GM13976 (cell line): ENCODE results near the gene LRP1B.

ENCODE experiments used
- DNase-seq: peaks from one replicate; pipeline ENCODE4 v3.0.0; 2012; ENCODE audit warnings: low spot score
- in situ Hi-C: fragments of 300-500 bp; cut with MboI; formaldehyde crosslinking; loops from one replicate; pipeline ENCODE4 v1.12.0; 2022; ENCODE audit warnings: low sequenced_read_pairs, mixed read lengths, inconsistent platforms; ENCODE audit not compliant: unreplicated experiment
- TF ChIP-seq, protein P1 (sequence below): IDR thresholded peaks from 2 replicates; pipeline ENCODE4 v1.5.1; 2012; ENCODE audit warnings: borderline replicate concordance, mild to moderate bottlenecking; ENCODE audit not compliant: insufficient read depth; ENCODE audit errors: extremely low read depth, missing control alignments, control extremely low read depth

The LRP1B gene

DNA sequence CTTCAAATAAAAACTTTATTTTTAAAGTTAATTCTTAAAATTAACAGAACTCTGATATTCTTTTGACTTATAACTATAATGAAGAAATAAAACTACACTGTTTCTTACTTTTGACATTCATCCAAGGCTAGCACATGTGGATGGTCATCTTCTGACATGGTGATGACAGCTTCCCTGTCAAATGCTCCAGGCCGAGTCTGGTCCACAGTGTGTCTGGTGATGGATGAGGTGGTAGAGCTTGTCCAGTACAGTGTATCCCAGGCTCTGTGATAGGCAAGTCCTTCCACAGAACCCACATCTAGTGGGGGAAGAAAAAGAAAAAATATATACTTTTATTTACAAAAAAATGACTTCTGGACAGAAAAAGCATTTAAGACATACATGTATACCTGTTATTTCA is 1529.5 kb downstream of the LRP1B start:
- DNase-seq = no peak
- TF ChIP-seq, protein P1, sequence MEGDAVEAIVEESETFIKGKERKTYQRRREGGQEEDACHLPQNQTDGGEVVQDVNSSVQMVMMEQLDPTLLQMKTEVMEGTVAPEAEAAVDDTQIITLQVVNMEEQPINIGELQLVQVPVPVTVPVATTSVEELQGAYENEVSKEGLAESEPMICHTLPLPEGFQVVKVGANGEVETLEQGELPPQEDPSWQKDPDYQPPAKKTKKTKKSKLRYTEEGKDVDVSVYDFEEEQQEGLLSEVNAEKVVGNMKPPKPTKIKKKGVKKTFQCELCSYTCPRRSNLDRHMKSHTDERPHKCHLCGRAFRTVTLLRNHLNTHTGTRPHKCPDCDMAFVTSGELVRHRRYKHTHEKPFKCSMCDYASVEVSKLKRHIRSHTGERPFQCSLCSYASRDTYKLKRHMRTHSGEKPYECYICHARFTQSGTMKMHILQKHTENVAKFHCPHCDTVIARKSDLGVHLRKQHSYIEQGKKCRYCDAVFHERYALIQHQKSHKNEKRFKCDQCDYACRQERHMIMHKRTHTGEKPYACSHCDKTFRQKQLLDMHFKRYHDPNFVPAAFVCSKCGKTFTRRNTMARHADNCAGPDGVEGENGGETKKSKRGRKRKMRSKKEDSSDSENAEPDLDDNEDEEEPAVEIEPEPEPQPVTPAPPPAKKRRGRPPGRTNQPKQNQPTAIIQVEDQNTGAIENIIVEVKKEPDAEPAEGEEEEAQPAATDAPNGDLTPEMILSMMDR = no peak
- in situ Hi-C loops = no loop called here

GRCh38 chr2:140600116-140600515 is 1530.7 kb downstream of the LRP1B start:
- in situ Hi-C loops = no loop called here
- TF ChIP-seq, protein P1 = no peak
- DNase-seq = no peak

- no peak for DNase-seq
- TF ChIP-seq, protein P1 = no peak
- in situ Hi-C loops = no loop called here
These were observed 1533.0 kb downstream of the LRP1B start for GRCh38 chr2:140597836-140598235.

DNA sequence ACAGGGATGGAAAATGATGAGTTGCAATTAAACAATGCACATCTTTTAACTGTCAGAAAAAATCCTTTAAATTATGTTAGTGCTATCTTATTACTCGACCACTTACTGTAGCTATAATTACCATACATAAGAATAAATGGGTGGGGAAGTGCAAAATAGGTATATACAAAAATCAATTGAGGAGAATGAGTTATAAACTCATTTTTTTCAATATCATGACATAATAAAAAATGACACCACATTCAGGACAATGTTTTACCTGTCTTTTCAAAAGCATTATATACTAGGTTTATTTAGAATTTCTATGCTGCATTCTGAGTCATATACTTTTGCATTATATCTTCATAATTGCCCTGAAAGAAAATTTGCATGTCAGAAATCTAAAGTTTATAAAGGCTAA is 1533.6 kb downstream of the LRP1B start:
- in situ Hi-C loops = no loop called here
- no peak for DNase-seq
- TF ChIP-seq, protein P1 = no peak

GRCh38 chr2:140596447-140596846 is 1534.4 kb downstream of the LRP1B start:
- TF ChIP-seq, protein P1 = no peak
- DNase-seq = no peak
- in situ Hi-C loops = no loop called here

DNA sequence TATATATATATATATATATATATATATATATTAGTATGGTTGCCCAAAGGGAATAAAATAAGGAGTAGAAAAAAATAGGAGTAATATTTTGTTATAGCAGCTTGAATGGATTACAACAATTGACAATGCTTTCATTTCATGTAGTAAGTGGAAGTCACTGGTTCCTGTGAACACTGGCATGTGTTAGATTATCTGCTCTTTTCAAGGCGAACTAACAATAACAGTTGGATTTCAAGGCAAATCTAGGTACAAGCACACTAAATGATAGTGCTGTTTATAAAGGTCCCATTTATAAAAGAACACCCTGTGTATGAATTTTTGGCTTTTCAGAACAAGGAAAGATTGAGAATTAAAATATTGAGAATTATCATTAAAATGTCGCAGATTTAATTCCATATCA is 1535.7 kb downstream of the LRP1B start:
- in situ Hi-C loops = no loop called here
- no peak for DNase-seq
- TF ChIP-seq, protein P1 = no peak

DNA sequence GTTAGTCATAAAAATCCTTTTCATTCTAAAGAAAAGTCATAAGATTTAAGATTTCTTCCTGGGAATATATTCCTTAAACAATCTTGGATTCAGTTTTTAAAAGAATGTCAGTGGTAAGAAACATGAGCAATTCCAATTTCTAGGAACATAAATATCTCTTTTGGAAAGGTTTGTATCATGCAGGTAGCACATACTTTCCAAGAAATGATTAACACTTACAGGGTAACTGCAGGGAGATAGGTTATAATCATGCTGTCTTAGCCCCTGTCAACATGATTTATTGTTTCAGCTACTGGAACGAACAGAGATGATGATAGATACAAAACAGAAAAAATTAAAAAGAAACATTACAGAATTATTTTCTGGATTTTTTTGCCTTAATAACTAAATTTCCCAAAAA is 1537.7 kb downstream of the LRP1B start:
- in situ Hi-C loops = no loop called here
- TF ChIP-seq, protein P1 = no peak
- DNase-seq = peak; percentile 6
